ENCODE measurements around the gene TTC1. TPM values are rescaled to one million over a fixed set of nuclear protein-coding genes. Genes with fewer than 3 reads are reported as not detected.
A peak's percentile ranks its signal among the peaks of the same experiment; 100 is the strongest.
"Not testable (repeated sequence)": the region's sequence is repeated elsewhere in the genome, so short reads cannot be mapped to it uniquely, and the experiment has no call there.

The TTC1 gene
- total RNA-seq, 1 donor from 2014 or later = 49.9 TPM

DNA sequence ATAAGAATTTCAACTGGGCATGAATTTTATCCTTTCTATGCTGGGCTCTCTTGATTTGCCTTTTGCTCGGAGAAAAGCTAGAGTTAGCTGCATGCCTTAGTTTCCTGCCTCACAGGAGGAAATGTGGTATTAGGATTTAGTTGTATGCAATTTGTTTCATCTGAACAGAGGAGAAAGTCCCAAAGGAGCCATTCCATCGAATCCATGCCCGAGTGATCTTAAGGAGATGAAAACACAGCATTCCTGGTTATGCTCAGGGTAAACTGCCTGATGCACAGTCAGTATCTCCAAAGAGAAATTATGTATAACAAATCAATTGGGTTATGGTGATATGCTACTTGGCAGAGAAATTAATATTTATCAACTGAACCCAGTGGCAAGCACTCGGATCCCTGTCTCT, 51.1 kb downstream of the TTC1 start:
- DNase-seq (ENCODE audit: extremely low spot score, unreplicated experiment) = no peak

DNA sequence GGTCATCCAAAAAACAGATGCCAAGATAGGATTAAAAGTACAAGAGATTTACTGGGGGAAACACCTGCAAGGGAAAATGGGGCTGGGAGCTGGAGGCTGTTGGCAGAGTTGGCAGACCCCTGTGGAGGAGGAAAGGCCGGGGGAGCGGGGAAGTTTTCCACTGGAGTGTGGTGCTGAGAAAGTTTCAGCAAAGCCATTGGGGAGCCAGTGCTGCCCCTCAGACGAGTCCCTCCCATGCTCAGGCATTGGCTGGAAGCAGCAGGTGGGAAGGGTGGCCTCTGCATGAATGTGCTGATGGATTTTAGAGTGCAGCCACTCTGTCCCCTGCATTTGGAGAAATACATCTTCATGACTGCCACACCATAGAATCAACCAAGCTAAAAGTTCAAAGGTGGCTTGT, 52.8 kb downstream of the TTC1 start:
- Mint-ChIP-seq H3K27ac (ENCODE audit: unreplicated experiment) (no peak overlapping the region), H3K4me3 (ENCODE audit: unreplicated experiment) (no peak overlapping the region), H3K4me1 (ENCODE audit: unreplicated experiment) (no peaks in the 10 kb centered on the region), H3K9me3 (ENCODE audit: unreplicated experiment) (peaks cover 3% of the 10 kb centered on the region), H3K36me3 (ENCODE audit: unreplicated experiment) (peaks cover 43% of the 10 kb centered on the region), H3K27me3 (ENCODE audit: unreplicated experiment) (no peaks in the 10 kb centered on the region)
- no peak for DNase-seq (ENCODE audit: extremely low spot score, unreplicated experiment)
- TF ChIP-seq, protein P1, sequence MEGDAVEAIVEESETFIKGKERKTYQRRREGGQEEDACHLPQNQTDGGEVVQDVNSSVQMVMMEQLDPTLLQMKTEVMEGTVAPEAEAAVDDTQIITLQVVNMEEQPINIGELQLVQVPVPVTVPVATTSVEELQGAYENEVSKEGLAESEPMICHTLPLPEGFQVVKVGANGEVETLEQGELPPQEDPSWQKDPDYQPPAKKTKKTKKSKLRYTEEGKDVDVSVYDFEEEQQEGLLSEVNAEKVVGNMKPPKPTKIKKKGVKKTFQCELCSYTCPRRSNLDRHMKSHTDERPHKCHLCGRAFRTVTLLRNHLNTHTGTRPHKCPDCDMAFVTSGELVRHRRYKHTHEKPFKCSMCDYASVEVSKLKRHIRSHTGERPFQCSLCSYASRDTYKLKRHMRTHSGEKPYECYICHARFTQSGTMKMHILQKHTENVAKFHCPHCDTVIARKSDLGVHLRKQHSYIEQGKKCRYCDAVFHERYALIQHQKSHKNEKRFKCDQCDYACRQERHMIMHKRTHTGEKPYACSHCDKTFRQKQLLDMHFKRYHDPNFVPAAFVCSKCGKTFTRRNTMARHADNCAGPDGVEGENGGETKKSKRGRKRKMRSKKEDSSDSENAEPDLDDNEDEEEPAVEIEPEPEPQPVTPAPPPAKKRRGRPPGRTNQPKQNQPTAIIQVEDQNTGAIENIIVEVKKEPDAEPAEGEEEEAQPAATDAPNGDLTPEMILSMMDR (IDR thresholded peaks at IDR 0.05) = no peak

More for the DNA sequence above, 51.1 kb downstream of the TTC1 start:
- H3K27me3 Mint-ChIP-seq (ENCODE audit: unreplicated experiment) = no peaks in the 10 kb centered on the region
- H3K4me3 Mint-ChIP-seq (ENCODE audit: unreplicated experiment) = no peak overlapping the region
- no peak overlapping the region for H3K27ac Mint-ChIP-seq (ENCODE audit: unreplicated experiment)
- TF ChIP-seq, protein P1 (IDR thresholded peaks at IDR 0.05) = no peak
- peaks cover 2% of the 10 kb centered on the region for H3K4me1 Mint-ChIP-seq (ENCODE audit: unreplicated experiment)
- peaks cover 3% of the 10 kb centered on the region for H3K9me3 Mint-ChIP-seq (ENCODE audit: unreplicated experiment)
- H3K36me3 Mint-ChIP-seq (ENCODE audit: unreplicated experiment) = peaks cover 48% of the 10 kb centered on the region

DNA sequence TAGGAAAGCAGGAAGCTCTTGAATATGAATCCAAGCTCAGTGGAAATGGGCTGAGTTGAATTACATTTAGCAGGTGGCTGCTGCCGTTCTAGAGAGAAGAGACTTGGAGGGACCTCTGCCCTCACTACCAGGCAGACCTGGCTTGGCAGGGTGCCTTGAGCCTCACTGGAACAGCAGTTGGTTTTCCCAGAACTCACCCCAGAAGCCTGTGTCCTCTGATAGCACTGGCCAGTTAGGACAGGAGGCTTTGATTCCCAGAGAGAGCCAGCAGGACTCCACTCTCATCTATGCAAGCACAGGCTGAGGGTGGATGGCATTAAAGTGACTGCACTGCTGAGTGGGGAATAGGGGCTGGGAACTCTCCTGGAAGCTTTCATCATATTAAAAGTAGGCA, 55.5 kb downstream of the TTC1 start:
- no peak for DNase-seq (ENCODE audit: extremely low spot score, unreplicated experiment)
- Mint-ChIP-seq H3K9me3 (ENCODE audit: unreplicated experiment) (no peaks in the 10 kb centered on the region), H3K4me3 (ENCODE audit: unreplicated experiment) (no peak overlapping the region), H3K27ac (ENCODE audit: unreplicated experiment) (no peak overlapping the region), H3K4me1 (ENCODE audit: unreplicated experiment) (no peaks in the 10 kb centered on the region), H3K36me3 (ENCODE audit: unreplicated experiment) (peaks cover 22% of the 10 kb centered on the region), H3K27me3 (ENCODE audit: unreplicated experiment) (no peaks in the 10 kb centered on the region)
- TF ChIP-seq, protein P1 (IDR thresholded peaks at IDR 0.05) = no peak

- H3K4me1 Mint-ChIP-seq (ENCODE audit: unreplicated experiment) = no peaks in the 10 kb centered on the region
- no peak for DNase-seq (ENCODE audit: extremely low spot score, unreplicated experiment)
- H3K27ac Mint-ChIP-seq (ENCODE audit: unreplicated experiment) = no peak overlapping the region
- TF ChIP-seq, protein P1 (IDR thresholded peaks at IDR 0.05) = no peak
- H3K27me3 Mint-ChIP-seq (ENCODE audit: unreplicated experiment) = no peaks in the 10 kb centered on the region
- H3K36me3 Mint-ChIP-seq (ENCODE audit: unreplicated experiment) = peaks cover 18% of the 10 kb centered on the region
- H3K9me3 Mint-ChIP-seq (ENCODE audit: unreplicated experiment) = no peaks in the 10 kb centered on the region
- H3K4me3 Mint-ChIP-seq (ENCODE audit: unreplicated experiment) = no peak overlapping the region
Measured at GRCh38 chr5:160064995-160065614, 56.2 kb downstream of the TTC1 start.

DNA sequence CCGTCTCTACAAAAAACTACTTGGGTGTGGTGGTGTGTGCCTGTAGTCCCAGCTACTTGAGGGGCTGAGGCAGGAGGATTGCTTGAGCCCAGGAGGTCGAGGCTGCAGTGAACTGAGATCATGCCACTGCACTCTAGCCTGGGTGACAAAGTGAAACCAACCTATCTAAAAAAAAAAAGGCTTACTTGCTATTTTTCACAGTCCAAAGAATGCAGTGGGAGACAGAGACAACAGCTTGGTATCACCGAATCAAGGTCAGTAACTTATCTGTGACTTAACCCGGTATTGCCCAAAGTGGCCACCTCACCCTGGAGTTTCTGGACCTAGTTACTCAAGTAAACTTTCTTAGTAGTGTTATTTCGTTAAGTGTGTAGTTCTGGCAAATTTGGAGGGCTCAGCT, 60.2 kb downstream of the TTC1 start:
- not testable (repeated sequence) for H3K4me3 Mint-ChIP-seq (ENCODE audit: unreplicated experiment); DNase-seq (ENCODE audit: extremely low spot score, unreplicated experiment); H3K4me1 Mint-ChIP-seq (ENCODE audit: unreplicated experiment); H3K27me3 Mint-ChIP-seq (ENCODE audit: unreplicated experiment); H3K9me3 Mint-ChIP-seq (ENCODE audit: unreplicated experiment)
- peak overlapping the region; percentile 7 for H3K27ac Mint-ChIP-seq (ENCODE audit: unreplicated experiment)
- peaks cover 13% of the 10 kb centered on the region for H3K36me3 Mint-ChIP-seq (ENCODE audit: unreplicated experiment)

Measured in osteocyte (in vitro differentiated cells).